ENCODE data around the gene RNF168.
A peak's percentile ranks its signal among the peaks of the same experiment; 100 is the strongest.

RNF168 gene

GRCh38 chr3:196499807-196500524 is 3.6 kb downstream of the RNF168 start:
- peak overlapping the region; percentile 69 for H3K27ac ChIP-seq
- TF ChIP-seq CTCF (conservative IDR thresholded peaks at IDR 0.05), result no peak
- no peak for TF ChIP-seq ZFX (IDR thresholded peaks at IDR 0.05)

GRCh38 chr3:196499061-196499460 is 4.5 kb downstream of the RNF168 start:
- H3K27ac ChIP-seq, result no peak overlapping the region
- TF ChIP-seq CTCF (conservative IDR thresholded peaks at IDR 0.05), result no peak
- no peak for TF ChIP-seq ZFX (IDR thresholded peaks at IDR 0.05)

- H3K27ac ChIP-seq, result no peak overlapping the region
- no peak for TF ChIP-seq ZFX (IDR thresholded peaks at IDR 0.05)
- no peak for TF ChIP-seq CTCF (conservative IDR thresholded peaks at IDR 0.05)
These were observed 5.3 kb downstream of the RNF168 start for GRCh38 chr3:196498297-196498696.

- no peak overlapping the region for H3K27ac ChIP-seq
- no peak for TF ChIP-seq CTCF (conservative IDR thresholded peaks at IDR 0.05)
- TF ChIP-seq ZFX (IDR thresholded peaks at IDR 0.05), result no peak
These were observed 7.4 kb downstream of the RNF168 start for GRCh38 chr3:196496183-196496582.

GRCh38 chr3:196493292-196493691 is 10.3 kb downstream of the RNF168 start:
- TF ChIP-seq ZFX (IDR thresholded peaks at IDR 0.05) (no peak), CTCF (conservative IDR thresholded peaks at IDR 0.05) (no peak)
- H3K27ac ChIP-seq, result no peak overlapping the region

GRCh38 chr3:196492080-196492479 is 11.5 kb downstream of the RNF168 start:
- TF ChIP-seq CTCF (conservative IDR thresholded peaks at IDR 0.05) (no peak), ZFX (IDR thresholded peaks at IDR 0.05) (no peak)
- H3K27ac ChIP-seq, result no peak overlapping the region

GRCh38 chr3:196489747-196490146 is 13.8 kb downstream of the RNF168 start:
- H3K27ac ChIP-seq, result no peak overlapping the region
- TF ChIP-seq CTCF (conservative IDR thresholded peaks at IDR 0.05), result no peak

Measured in C4-2B (cell line).